Iris pigment epithelial cell (primary cell): Measurements from ENCODE around the gene NLRP14.

Experiments used
- DNase-seq: peaks from one replicate; pipeline ENCODE4 v3.0.0-alpha.2; 2011; ENCODE audit warnings: low read depth

The NLRP14 gene

DNA sequence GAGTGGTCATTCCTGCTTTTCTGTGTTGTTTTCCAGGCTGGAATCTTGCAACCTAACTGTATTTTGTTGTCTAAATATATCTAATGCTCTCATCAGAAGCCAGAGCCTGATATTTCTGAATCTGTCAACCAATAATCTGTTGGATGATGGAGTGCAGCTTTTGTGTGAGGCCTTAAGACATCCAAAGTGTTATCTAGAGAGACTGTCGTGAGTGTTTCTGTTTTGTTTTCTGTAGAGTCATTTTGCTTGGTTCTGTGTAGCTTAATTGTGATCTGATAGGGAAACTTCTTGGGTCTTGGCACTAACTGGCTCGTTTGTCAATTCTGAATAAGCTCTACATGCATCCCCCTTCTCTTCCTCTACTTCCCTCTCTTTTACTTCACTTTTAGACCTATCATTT is 37.4 kb downstream of the NLRP14 start:
- DNase-seq = no peak

DNA sequence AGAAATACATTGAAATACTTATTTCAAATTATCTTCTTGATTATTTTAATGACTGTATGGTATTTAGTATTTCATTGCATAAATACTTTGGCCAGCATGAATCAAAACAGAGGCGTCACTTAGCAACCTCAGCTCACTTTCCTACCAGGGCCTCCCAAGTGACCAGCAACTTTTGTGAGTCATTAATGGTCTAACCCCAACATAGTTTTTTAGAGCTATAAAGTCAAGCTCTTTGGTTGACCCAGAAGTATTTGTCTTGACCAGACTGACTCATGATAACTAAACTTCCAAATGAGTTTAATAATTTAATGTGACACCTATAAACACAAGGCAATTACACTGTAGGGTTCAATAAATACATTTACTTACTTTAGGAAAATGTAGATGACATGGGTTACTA is 40.6 kb downstream of the NLRP14 start:
- DNase-seq = peak; percentile 33

DNA sequence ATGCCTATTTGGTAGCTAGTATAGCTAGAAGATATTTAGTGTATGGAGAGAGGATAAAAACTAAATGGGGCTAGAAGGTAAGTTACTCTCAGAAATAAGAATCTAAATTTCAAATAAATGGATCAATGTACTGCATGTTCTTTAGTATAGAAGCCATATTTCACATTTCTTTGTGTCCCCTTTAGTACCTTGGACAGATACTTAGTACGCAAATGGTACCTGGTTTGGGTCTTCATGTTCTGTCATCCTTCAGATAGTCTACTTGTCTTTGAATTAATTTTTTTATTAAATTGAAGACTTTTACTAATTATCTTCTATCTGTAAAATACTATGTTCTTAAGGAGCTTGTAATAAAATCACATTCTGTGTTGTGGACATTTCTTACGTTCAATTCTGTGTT is 42.3 kb downstream of the NLRP14 start:
- no peak for DNase-seq

DNA sequence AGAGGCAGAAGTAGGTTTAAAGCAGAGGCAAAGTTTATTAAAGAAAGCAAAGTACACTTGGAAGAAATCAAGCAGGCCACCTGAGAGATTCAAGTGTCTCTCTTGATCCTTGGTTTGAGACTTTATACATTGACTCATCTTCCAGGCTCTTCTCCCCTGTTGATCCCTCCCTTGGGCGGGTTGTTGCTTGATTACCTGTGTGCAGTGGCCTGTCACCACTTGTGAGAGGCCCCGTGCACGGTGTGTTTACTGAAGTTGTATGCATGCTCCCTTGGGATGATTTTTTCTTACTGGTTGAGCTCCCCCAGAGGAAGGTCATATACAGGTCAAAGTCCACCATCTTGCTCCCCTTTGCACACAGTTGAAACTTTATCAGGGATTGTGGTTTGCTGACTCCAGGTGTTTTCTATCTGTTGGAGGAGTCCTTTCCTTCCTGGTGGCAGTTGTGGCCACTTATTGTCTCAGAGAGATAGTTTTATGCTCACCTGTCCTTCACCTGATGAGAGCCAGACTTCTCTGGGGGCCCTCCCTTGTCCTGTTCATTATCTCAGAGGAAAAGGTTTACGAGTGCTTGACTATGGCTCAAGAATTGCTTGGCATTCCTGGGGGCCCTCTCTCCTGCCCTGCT is 52.2 kb downstream of the NLRP14 start:
- DNase-seq = no peak

DNA sequence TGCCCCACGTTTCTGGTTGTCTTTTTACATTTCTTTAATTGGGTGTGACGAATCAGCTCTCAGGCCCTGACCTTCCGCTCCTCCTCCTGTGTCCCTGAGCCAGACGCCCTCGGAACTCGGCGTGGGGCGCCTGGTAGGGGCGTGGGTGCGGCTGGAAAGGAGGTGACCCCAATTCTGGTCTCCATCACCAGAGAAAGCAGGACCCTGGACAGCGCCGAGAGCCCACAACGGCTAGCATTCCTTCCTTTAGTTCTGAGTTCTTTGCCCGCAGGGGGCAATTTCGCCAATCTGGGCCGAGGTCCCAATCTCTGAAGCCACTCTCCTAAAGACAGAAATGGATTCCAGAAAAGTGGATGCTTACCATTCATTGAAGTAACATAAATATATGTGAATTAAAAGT is 56.8 kb downstream of the NLRP14 start:
- no peak for DNase-seq

DNA sequence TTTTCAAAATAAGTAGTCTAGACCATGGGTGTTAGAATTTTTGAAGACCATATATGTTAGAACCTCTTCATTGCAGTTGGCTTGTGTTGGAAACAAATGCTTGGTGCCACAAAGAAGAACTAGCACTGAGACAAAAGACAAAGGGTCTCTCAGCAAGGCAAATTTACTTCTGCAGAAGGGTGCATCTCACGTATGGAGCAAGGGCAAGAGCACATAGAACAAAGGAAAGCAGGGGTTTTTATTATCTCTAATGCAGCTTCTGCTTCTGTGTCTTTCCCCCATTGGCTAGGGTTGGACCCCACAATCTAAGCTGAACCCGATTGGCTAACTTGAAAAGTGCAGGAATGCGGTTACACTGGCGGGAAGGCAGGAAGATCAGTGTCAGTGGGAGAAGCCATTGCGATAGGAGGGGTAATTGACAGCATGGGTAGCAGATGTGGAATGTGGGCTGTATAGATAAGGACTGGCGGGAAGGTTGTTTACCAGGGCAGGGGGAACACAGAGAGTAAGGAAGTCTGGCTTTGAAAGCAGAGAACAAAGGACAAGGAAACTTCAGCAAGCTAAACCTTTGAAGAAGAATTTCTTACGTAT is 59.4 kb downstream of the NLRP14 start:
- no peak for DNase-seq

DNA sequence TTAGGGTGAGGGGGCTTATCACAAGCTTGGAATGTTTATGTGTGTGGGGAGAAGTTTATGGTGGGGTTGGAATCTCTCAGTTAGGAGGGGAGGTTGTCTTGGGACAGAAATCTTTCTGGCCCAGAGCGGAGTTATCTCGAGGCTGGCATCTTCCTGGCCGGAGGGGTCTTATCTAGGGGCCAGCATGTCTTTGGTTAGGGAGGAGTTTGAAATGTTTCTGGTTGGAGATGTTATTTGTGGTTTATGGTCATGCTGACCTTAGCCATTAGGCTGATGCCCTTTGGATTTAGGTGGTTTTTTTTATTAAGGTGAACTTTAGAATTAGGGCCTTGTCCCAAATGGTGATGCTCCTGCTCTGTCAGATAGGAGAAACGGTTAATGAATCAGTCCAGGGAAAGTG is 60.6 kb downstream of the NLRP14 start:
- DNase-seq = no peak

DNA sequence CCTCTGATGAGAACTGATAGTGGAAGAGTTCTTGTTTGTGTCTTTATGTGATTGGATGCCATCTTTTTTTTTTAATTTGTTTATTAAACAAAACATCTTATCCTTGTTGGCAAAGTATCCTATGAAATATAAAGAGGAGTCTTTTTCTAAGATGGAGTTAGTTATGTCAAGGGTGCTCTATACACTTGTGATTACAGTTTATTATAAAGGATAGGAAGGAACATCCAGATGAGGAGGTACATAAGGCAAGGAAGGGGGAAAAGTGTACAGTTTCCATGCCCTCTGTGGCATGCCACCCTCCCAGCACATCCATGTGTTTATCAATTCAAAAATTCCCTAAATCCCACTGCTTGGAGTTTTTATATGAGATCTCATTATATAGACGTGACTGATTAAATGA is 61.2 kb downstream of the NLRP14 start:
- DNase-seq = no peak

DNA sequence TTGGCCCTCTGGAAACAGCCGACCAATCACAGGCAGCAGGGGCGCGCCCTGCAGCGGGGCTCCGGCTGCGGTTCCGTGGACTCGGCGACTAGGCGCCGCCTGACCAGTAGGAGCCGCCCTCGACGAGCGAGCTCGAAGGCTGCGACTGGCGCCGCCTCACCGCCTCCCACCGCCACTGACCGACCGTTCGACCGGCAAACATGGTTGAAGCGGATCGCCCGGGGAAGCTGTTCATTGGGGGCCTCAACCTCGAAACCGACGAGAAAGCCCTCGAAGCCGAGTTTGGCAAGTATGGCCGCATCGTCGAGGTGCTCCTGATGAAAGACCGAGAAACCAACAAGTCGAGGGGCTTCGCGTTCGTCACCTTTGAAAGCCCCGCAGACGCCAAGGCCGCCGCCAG is 68.6 kb downstream of the NLRP14 start, which contains the start of gene RBMXL2:
Gene RBMXL2, plus strand, starts transcription at position 78 of the 400 bp plus-strand sequence. Its CDS starts 123 bp downstream, at position 201.
- no peak for DNase-seq

DNA sequence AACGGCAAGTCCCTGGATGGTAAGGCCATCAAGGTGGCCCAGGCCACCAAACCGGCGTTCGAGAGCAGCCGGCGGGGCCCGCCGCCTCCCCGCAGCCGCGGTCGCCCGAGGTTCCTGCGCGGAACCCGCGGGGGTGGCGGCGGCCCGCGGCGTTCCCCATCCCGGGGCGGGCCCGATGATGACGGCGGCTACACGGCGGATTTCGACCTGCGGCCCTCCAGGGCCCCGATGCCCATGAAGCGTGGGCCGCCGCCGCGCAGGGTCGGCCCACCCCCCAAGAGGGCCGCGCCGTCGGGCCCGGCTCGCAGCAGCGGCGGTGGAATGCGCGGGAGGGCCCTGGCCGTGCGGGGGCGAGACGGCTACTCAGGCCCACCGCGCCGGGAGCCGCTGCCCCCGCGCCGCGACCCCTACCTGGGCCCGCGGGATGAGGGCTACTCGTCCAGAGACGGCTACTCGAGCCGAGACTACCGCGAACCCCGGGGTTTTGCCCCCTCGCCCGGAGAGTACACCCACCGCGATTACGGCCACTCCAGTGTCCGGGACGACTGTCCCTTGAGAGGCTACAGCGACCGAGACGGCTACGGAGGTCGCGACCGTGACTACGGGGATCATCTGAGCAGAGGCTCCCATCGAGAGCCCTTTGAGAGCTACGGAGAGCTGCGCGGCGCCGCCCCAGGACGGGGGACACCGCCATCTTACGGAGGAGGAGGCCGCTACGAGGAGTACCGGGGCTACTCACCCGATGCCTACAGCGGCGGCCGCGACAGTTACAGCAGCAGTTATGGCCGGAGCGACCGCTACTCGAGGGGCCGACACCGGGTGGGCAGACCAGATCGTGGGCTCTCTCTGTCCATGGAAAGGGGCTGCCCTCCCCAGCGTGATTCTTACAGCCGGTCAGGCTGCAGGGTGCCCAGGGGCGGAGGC is 69.3 kb downstream of the NLRP14 start:
- DNase-seq = no peak

DNA sequence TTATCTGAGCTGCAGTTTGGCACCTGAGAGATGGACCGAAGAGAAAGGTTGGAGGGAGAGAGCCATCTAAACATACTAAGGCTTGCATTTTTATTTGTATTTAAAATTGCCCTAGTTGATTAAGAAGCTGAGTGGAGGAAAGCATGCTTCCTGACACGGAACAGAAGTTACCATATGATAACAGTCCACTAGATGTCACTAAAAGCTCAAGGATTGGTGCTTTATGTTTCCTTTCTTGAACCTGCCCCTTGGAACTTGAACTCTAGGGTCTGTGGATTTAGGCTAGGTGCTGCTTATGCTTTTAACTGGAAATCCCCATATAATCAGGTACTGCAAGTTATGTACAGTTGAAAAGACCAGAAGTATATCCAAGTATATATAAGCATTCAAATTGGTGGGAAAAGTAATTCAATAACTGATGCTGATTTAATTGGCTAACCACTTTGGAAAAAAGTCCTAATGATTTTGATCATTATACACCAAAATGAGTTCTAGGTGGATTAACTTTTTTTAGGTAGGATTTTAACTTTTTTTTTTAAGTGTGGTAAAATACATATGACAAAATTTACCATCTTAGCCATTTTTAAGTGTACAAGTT is 78.1 kb downstream of the NLRP14 start:
- DNase-seq = peak; percentile 48

DNA sequence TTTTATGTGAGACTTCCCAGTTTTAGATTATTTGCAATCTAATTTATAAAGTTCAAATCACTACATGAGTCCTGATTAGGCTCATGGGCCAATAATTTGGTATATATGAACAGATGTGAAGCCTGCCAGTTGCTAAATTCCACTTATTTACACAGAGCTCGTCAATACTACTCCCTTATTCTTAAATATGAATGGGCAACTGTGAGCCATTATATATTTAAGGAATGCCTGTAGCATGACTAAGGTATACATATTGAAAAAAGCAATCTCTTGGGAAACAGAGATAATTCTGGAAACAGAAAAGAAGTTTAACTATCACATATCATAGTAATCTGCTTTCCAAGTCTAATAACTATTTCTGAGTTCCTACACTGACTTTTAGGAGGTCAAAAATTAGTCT is 95.5 kb downstream of the NLRP14 start:
- DNase-seq = no peak

DNA sequence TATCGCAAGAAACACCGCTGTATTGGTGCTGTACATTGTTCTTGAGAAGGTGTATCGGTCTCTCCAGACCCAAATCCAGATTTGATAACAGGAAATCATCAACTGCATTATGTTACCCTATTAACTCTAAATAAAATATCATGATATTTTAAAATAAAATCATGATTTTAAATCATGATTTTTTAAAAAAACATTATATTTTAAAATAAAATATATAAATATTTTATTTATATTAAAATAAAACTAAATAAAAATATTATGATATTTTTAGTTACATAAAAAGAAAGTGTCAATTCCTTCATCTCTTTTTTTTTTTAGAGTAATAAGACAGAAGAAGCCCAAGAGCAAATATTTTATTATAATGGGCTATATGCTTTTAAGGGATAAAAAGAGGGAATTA is 96.1 kb downstream of the NLRP14 start:
- DNase-seq = no peak
